Measurements from ENCODE around the gene FOXQ1.

- TF ChIP-seq CTCF (IDR thresholded peaks at IDR 0.05) = no peak
- TF ChIP-seq POLR2AphosphoS5 (IDR thresholded peaks at IDR 0.05) = no peak
- TF ChIP-seq POLR2A (IDR thresholded peaks at IDR 0.05) = no peak
- no peak for TF ChIP-seq EP300 (IDR thresholded peaks at IDR 0.05; ENCODE audit: low read depth)
Observed at GRCh38 chr6:1312473-1313367, 822 bp downstream of the FOXQ1 start.

All from transverse colon (tissue), 4 donors.